Activated naive CD8-positive, alpha-beta T cell treated with anti-CD3 and anti-CD28 coated beads, Interleukin-2, amount 50 U/mL, for 24 hours (primary cell): ENCODE results near the gene KIRREL3.

Experiments used
- ATAC-seq: fragments of 150-1000 bp; cut with Tn5 transposase; one replicate; pipeline ENCODE4 v1.10.0; 2021
- DNase-seq: peaks from one replicate; pipeline ENCODE4 v3.0.0; 2021
- H3K27ac Mint-ChIP-seq: one replicate; pipeline ENCODE4 v1.8.0; 2021; ENCODE audit warnings: mild to moderate bottlenecking, mixed read lengths
- H3K27me3 Mint-ChIP-seq: one replicate; pipeline ENCODE4 v1.8.0; 2021; ENCODE audit warnings: mixed read lengths
- H3K36me3 Mint-ChIP-seq: one replicate; pipeline ENCODE4 v1.8.0; 2021; ENCODE audit warnings: low read depth, mixed read lengths
- H3K4me1 Mint-ChIP-seq: one replicate; pipeline ENCODE4 v1.8.0; 2021; ENCODE audit warnings: mixed read lengths
- H3K4me3 Mint-ChIP-seq: one replicate; pipeline ENCODE4 v1.8.0; 2021; ENCODE audit warnings: mild to moderate bottlenecking, moderate library complexity, mixed read lengths
- H3K9me3 Mint-ChIP-seq: one replicate; pipeline ENCODE4 v1.8.0; 2021; ENCODE audit warnings: mixed read lengths

The KIRREL3 gene

DNA sequence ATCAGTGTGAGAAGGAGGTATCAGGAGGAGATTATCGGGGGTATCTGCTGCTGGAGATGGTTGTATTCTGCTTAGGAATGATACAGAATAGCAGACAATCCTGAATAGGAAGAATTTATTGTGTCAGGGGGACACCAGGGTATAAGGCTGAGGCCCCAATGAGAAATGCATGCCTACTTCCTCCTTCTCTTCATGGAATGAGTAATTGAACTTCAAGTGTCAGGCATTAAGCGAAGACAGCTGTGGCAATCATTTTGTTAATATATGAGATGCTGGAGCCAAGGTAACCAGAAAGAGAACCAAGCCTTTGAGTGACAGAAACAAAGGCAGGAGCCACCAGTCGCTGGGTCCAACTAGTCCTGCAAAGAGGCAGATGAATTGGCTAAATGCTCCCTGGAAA, 49.1 kb downstream of the KIRREL3 start:
- Mint-ChIP-seq H3K9me3 (no peaks in the 10 kb centered on the region), H3K4me3 (no peak overlapping the region), H3K27ac (no peak overlapping the region), H3K36me3 (no peaks in the 10 kb centered on the region), H3K27me3 (no peaks in the 10 kb centered on the region), H3K4me1 (no peaks in the 10 kb centered on the region)
- DNase-seq (no peak), ATAC-seq (no peak)

DNA sequence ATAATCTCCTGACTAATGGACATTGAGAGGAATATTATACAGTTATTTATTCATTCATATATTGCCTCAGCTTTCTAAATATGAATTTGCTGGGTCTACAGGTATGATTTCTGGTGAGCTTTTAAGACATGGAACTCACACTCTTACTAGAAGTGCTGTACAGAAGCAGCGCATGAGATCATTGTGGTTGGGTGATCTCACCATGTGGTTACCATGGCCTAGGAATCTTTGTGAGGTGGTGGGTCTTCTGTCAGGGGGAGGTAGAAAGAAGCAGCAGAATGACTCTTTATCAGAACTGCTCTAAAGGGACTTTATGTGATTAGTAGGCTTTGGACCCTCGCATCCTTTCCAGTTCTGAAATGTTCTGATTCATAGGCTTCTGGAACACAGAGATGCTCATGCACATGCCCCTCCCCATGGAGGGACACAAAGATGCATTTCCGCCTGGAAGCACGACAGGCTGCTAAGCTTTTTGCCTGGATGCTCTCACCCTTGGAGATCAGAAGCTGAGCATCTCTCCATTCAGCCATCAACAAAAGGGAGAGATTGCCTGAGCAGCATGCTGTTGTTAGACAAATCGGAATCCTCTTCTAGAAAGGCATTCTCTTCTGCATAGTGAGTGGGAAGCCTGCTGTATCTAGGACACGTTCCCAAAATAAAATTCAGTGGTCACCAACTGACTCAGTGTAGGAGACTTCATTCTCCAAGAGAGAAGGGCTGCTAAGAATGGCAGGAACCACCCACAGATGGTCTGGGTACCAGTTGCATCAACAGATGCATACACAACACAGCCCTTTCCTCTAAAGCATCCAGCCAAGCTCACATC, 51.3 kb downstream of the KIRREL3 start:
- no peak overlapping the region for H3K4me3 Mint-ChIP-seq
- ATAC-seq (peak; percentile 68), DNase-seq (no peak)
- H3K4me1 Mint-ChIP-seq, result no peaks in the 10 kb centered on the region
- no peaks in the 10 kb centered on the region for H3K27me3 Mint-ChIP-seq
- H3K36me3 Mint-ChIP-seq, result no peaks in the 10 kb centered on the region
- no peak overlapping the region for H3K27ac Mint-ChIP-seq
- H3K9me3 Mint-ChIP-seq, result no peaks in the 10 kb centered on the region

DNA sequence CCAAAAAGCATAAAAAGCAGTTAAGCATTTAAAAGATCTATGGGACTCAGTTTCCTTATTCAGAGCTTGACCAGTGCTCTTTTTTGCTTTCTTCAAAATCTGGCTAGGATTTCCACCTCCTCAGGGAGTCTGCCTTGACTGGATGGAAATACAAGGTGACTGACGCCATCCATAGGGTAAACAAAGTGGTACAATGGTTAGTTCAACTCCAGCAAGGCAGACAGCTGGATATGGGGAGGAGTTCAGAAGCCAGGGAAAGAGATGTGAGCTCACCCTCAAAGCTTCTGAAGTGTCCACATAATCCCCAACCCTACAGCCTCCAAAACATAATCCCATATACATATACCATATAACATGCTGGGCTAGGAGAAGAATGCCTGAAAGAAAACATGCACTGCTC, 52.0 kb downstream of the KIRREL3 start:
- DNase-seq, result no peak
- H3K4me3 Mint-ChIP-seq, result no peak overlapping the region
- H3K27me3 Mint-ChIP-seq, result no peaks in the 10 kb centered on the region
- no peak for ATAC-seq
- H3K27ac Mint-ChIP-seq, result no peak overlapping the region
- no peaks in the 10 kb centered on the region for H3K36me3 Mint-ChIP-seq
- H3K4me1 Mint-ChIP-seq, result no peaks in the 10 kb centered on the region
- H3K9me3 Mint-ChIP-seq, result no peaks in the 10 kb centered on the region

GRCh38 chr11:126945319-126945718, 55.3 kb downstream of the KIRREL3 start:
- Mint-ChIP-seq H3K27me3 (no peaks in the 10 kb centered on the region), H3K36me3 (no peaks in the 10 kb centered on the region), H3K4me3 (no peak overlapping the region), H3K9me3 (no peaks in the 10 kb centered on the region), H3K4me1 (no peaks in the 10 kb centered on the region), H3K27ac (no peak overlapping the region)
- ATAC-seq, result no peak
- DNase-seq, result no peak

DNA sequence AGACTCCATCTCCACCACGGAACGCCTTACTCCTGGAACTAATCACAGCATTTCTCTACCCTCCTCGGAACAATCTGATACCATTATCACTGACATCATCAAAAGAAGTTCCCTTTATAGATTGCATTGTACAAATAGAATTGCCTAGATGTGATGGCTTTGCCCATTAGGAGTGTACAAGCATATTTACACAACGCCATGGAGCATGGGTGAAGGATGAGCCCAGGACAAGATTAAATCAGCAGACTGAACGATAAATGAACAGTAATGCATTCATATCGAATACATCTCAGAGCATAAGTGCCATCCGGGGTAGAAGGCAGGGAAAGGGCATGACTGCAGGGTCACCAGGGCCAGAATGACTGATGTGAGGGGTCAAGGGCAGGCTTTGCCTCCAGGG, 57.3 kb downstream of the KIRREL3 start:
- Mint-ChIP-seq H3K27ac (no peak overlapping the region), H3K4me1 (no peaks in the 10 kb centered on the region), H3K27me3 (no peaks in the 10 kb centered on the region), H3K36me3 (no peaks in the 10 kb centered on the region), H3K4me3 (no peak overlapping the region), H3K9me3 (no peaks in the 10 kb centered on the region)
- DNase-seq (no peak), ATAC-seq (no peak)

GRCh38 chr11:126942146-126942545, 58.4 kb downstream of the KIRREL3 start:
- Mint-ChIP-seq H3K36me3 (no peaks in the 10 kb centered on the region), H3K4me3 (no peak overlapping the region), H3K27ac (no peak overlapping the region), H3K27me3 (no peaks in the 10 kb centered on the region), H3K9me3 (no peaks in the 10 kb centered on the region), H3K4me1 (no peaks in the 10 kb centered on the region)
- no peak for DNase-seq
- ATAC-seq, result no peak

DNA sequence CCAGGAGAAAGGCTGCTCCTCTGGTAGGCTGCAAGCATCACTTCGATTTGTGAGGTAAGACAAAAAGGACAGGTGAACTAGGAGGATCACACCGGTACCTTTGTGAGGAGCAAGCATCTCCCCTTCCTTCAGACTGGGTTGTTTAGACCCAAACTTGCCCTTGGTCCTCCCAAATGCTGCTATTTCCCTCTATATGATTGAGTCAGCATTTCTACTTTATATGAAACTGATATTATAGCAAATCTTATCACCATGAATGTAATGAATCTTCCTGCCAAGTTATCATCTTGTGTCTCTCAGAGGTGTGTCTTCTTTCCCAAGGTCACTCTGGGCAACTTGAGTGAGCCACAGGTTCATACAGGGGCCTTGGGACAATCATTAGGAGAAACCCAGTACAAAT, 61.0 kb downstream of the KIRREL3 start:
- Mint-ChIP-seq H3K4me1 (no peaks in the 10 kb centered on the region), H3K9me3 (no peaks in the 10 kb centered on the region), H3K36me3 (no peaks in the 10 kb centered on the region), H3K27ac (no peak overlapping the region), H3K4me3 (no peak overlapping the region), H3K27me3 (peaks cover 2% of the 10 kb centered on the region)
- ATAC-seq (no peak), DNase-seq (no peak)

GRCh38 chr11:126938718-126939117, 61.9 kb downstream of the KIRREL3 start:
- ATAC-seq, result no peak
- Mint-ChIP-seq H3K4me3 (no peak overlapping the region), H3K27ac (no peak overlapping the region), H3K36me3 (no peaks in the 10 kb centered on the region), H3K4me1 (no peaks in the 10 kb centered on the region), H3K27me3 (peaks cover 4% of the 10 kb centered on the region), H3K9me3 (peaks cover 2% of the 10 kb centered on the region)
- no peak for DNase-seq

GRCh38 chr11:126930091-126930841, 70.3 kb downstream of the KIRREL3 start:
- ATAC-seq (no peak), DNase-seq (no peak)
- Mint-ChIP-seq H3K27me3 (peaks cover 11% of the 10 kb centered on the region), H3K4me3 (no peak overlapping the region), H3K4me1 (no peaks in the 10 kb centered on the region), H3K36me3 (no peaks in the 10 kb centered on the region), H3K27ac (no peak overlapping the region), H3K9me3 (peaks cover 5% of the 10 kb centered on the region)

GRCh38 chr11:126929179-126930061, 71.2 kb downstream of the KIRREL3 start:
- Mint-ChIP-seq H3K36me3 (no peaks in the 10 kb centered on the region), H3K9me3 (peaks cover 5% of the 10 kb centered on the region), H3K4me3 (no peak overlapping the region), H3K27me3 (peaks cover 11% of the 10 kb centered on the region), H3K27ac (no peak overlapping the region), H3K4me1 (no peaks in the 10 kb centered on the region)
- no peak for DNase-seq
- ATAC-seq, result no peak

DNA sequence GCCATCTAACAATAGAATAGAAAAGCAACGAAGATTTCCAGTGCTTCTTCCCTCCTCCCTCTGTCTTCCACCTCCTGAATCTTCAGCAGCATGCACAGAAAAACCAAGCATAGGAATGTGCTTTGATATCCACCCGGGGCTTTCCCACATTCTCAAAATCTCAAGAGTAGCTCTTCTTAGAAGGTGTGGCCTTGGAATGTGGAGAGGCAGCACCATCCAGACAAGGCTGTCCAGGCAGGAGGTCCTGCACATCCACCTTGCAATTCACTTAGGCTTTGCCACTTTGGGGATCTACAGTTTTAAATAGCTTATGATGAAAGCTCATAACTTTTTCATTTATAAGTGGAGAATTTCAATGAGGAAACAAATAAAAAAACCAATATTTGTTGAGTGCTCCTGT, 72.9 kb downstream of the KIRREL3 start:
- no peak overlapping the region for H3K27ac Mint-ChIP-seq
- DNase-seq (no peak), ATAC-seq (no peak)

DNA sequence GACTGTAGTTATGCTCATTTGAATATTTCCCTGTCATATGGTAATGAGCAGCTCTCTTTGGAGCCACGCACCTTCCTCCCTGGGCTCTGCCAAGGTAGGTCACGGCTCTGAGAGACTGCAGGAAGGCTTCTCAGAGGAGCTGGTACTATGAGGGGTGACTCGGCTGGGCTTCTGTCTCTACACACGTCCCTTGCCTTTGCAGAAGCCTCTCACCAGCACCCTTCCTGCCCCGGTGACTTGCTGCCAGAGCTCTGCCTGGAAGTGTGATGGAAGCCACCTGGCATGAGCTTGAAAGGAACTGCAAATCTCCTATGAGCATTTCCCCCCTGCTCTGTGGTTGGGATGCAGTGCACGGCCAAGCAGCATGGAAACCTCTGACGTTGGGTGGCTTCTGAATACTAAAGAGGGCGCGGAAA, 74.2 kb downstream of the KIRREL3 start:
- DNase-seq (no peak), ATAC-seq (no peak)
- H3K27ac Mint-ChIP-seq, result no peak overlapping the region
- H3K4me3 Mint-ChIP-seq, result no peak overlapping the region
- H3K36me3 Mint-ChIP-seq, result no peaks in the 10 kb centered on the region
- H3K4me1 Mint-ChIP-seq, result no peaks in the 10 kb centered on the region
- H3K27me3 Mint-ChIP-seq, result peaks cover 11% of the 10 kb centered on the region
- no peaks in the 10 kb centered on the region for H3K9me3 Mint-ChIP-seq

More for the DNA sequence above, 72.9 kb downstream of the KIRREL3 start:
- no peaks in the 10 kb centered on the region for H3K36me3 Mint-ChIP-seq
- H3K4me1 Mint-ChIP-seq, result no peaks in the 10 kb centered on the region
- no peak overlapping the region for H3K4me3 Mint-ChIP-seq
- H3K27me3 Mint-ChIP-seq, result peaks cover 11% of the 10 kb centered on the region
- no peaks in the 10 kb centered on the region for H3K9me3 Mint-ChIP-seq

- Mint-ChIP-seq H3K4me1 (no peaks in the 10 kb centered on the region), H3K9me3 (no peaks in the 10 kb centered on the region), H3K4me3 (no peak overlapping the region), H3K36me3 (no peaks in the 10 kb centered on the region), H3K27me3 (peaks cover 10% of the 10 kb centered on the region), H3K27ac (no peak overlapping the region)
- no peak for DNase-seq
- no peak for ATAC-seq
These were observed 75.1 kb downstream of the KIRREL3 start for GRCh38 chr11:126925321-126926093.
